ENCODE measurements around the gene HYAL2. TPM values are rescaled to one million over a fixed set of nuclear protein-coding genes. Genes with fewer than 3 reads are reported as not detected.

HYAL2 gene
- total and polyA plus RNA-seq, 10 of the 15 experiments (the other 5 are each of a cell fraction or from before 2014, with no cell fraction given): 0.06 to 21.8 (median 12.7) TPM

DNA sequence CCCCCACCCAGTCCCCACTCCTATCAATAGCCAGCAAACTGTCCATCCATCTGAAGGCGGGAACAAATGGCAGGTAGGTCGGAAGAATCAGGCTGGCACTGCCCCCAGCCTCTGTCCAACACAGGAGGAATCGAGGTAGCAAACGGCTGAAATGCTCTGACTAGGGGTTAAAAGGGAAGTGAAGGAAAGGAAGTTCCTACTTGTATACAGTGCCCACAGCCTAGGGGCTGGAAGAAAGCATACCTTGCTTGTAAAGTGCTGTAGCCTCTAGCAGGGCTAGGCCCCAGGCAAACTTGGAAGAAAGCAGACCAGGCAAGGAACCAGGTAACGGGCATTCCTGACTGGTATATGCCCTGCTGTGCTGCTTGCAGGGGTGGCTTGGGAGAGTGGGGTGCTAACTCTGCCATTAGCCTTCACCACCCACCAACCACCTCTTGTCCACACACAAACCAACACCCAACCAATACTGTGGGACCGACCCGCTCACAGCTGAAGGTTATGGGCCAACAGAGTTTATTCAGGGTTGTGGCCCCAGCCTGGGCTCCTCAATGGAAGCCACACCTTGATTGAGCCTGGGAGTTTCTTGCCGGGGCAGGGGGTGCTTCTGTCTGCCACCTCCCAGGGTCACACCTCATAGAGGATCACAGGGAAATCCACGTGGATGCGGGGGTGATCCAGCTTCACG lies 3.1 kb upstream of the HYAL2 start:
- Histone ChIP-seq H3K36me3 (ENCODE audit: control insufficient read depth in 2 of 2, insufficient read depth in 2 of 2, low read length in 1 of 2) (peaks cover 10 to 12% of the 10 kb centered on the region in 2 experiments), H4K20me1 (ENCODE audit: control insufficient read depth, insufficient read depth) (no peaks in the 10 kb centered on the region), H3K27ac (ENCODE audit: control insufficient read depth, insufficient read depth) (no peak overlapping the region), H3K79me2 (ENCODE audit: control insufficient read depth, insufficient read depth, low read length) (peaks cover 16% of the 10 kb centered on the region), H3K4me1 (ENCODE audit: control insufficient read depth, insufficient read depth, low read length) (peaks cover 9% of the 10 kb centered on the region), H3K9me3 (replicated peaks; ENCODE audit: control insufficient read depth, insufficient read depth, low read length) (no peaks in the 10 kb centered on the region), H2AFZ (ENCODE audit: control insufficient read depth, low read depth, low read length) (no peak overlapping the region), H3K27me3 (replicated peaks in 1 of 2; ENCODE audit: control insufficient read depth in 2 of 2, insufficient read depth in 2 of 2, low read length in 1 of 2) (no peaks in the 10 kb centered on the region), H3K4me2 (ENCODE audit: control insufficient read depth, insufficient read depth) (no peak overlapping the region), H3K9ac (ENCODE audit: control insufficient read depth, insufficient read depth, low read length) (no peak overlapping the region), H3K4me3 (no peak overlapping the region)
- FAIRE-seq (no peak), DNase-seq (ENCODE audit: low read depth, low spot score) (no peak), ATAC-seq (no peak)
- POLR2A ChIA-PET: no interaction called here
- SMC1A ChIA-PET (ENCODE audit: uncharacterized antibody, unreplicated experiment): no interaction called here
- in situ Hi-C loops (cut with MboI) (no loop called here), intact Hi-C loops (cut with micrococcal nuclease; ENCODE audit: unreplicated experiment) (no loop called here)
- BruUV-seq (replicated peaks): no TSS peak
- RAD21 ChIA-PET (ENCODE audit: unreplicated experiment): interaction anchor here (2.3 to 3.4 kb wide), 2 partner anchors 11 to 33 kb away, joined by 6 to 21 read pairs; partner anchors contain the start of gene IFRD2
- whole genome bisulfite sequencing (ENCODE audit: insufficient coverage, insufficient replicate concordance, low lambda C conversion rate, missing lambda C conversion rate): 75% methylated on average over 11 of the region's 11 CpGs
- CTCF ChIA-PET: interaction anchor here (0.7 to 5.1 kb wide), 6 partner anchors 11 to 123 kb away, joined by 3 to 72 read pairs (median 9); partner anchors contain the start of genes HYAL1, HYAL3, NAA80 and RASSF1
- TF ChIP-seq ZNF274 (IDR thresholded peaks at IDR 0.05; ENCODE audit: insufficient read depth, insufficient read length): no peak
- TF ChIP-seq, protein P1, sequence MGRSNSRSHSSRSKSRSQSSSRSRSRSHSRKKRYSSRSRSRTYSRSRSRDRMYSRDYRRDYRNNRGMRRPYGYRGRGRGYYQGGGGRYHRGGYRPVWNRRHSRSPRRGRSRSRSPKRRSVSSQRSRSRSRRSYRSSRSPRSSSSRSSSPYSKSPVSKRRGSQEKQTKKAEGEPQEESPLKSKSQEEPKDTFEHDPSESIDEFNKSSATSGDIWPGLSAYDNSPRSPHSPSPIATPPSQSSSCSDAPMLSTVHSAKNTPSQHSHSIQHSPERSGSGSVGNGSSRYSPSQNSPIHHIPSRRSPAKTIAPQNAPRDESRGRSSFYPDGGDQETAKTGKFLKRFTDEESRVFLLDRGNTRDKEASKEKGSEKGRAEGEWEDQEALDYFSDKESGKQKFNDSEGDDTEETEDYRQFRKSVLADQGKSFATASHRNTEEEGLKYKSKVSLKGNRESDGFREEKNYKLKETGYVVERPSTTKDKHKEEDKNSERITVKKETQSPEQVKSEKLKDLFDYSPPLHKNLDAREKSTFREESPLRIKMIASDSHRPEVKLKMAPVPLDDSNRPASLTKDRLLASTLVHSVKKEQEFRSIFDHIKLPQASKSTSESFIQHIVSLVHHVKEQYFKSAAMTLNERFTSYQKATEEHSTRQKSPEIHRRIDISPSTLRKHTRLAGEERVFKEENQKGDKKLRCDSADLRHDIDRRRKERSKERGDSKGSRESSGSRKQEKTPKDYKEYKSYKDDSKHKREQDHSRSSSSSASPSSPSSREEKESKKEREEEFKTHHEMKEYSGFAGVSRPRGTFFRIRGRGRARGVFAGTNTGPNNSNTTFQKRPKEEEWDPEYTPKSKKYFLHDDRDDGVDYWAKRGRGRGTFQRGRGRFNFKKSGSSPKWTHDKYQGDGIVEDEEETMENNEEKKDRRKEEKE (IDR thresholded peaks at IDR 0.05): no peak

DNA sequence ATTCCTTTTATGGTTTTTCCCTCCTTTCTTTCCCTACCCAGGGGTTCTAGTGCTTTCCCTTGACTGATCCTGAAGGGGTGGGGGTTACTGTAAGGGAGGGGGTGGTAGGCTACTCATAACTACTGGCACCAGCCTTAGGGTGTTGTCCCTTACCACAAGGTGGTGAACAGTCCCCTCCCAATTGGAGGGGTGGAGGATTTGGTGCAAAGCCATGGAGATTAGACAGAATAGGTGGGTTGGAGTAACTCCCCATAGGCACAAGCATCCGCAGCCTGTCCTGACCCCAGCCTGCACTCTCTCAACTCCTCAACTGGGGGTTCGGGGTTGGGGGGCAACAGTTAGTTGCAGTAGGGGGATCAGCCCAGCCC lies 2.6 kb upstream of the HYAL2 start:
- in situ Hi-C loops (cut with MboI) (no loop called here), intact Hi-C loops (cut with micrococcal nuclease; ENCODE audit: unreplicated experiment) (no loop called here)
- Histone ChIP-seq H4K20me1 (ENCODE audit: control insufficient read depth, insufficient read depth) (no peaks in the 10 kb centered on the region), H3K9me3 (replicated peaks; ENCODE audit: control insufficient read depth, insufficient read depth, low read length) (no peaks in the 10 kb centered on the region), H3K4me2 (ENCODE audit: control insufficient read depth, insufficient read depth) (no peak overlapping the region), H3K4me1 (ENCODE audit: control insufficient read depth, insufficient read depth, low read length) (peaks cover 15% of the 10 kb centered on the region), H3K9ac (ENCODE audit: control insufficient read depth, insufficient read depth, low read length) (no peak overlapping the region), H3K79me2 (ENCODE audit: control insufficient read depth, insufficient read depth, low read length) (peaks cover 19% of the 10 kb centered on the region), H2AFZ (ENCODE audit: control insufficient read depth, low read depth, low read length) (no peak overlapping the region), H3K4me3 (no peak overlapping the region), H3K27me3 (replicated peaks in 1 of 2; ENCODE audit: control insufficient read depth in 2 of 2, insufficient read depth in 2 of 2, low read length in 1 of 2) (no peaks in the 10 kb centered on the region), H3K27ac (ENCODE audit: control insufficient read depth, insufficient read depth) (no peak overlapping the region), H3K36me3 (ENCODE audit: control insufficient read depth in 2 of 2, insufficient read depth in 2 of 2, low read length in 1 of 2) (peaks cover 7% of the 10 kb centered on the region in 2 experiments)
- RAD21 ChIA-PET (ENCODE audit: unreplicated experiment): interaction anchor here (1.5 to 2.3 kb wide), 3 partner anchors 12 to 47 kb away, joined by 3 to 6 read pairs (median 5); partner anchors contain the start of genes IFRD2 and LSMEM2
- SMC1A ChIA-PET (ENCODE audit: uncharacterized antibody, unreplicated experiment): no interaction called here
- BruUV-seq (replicated peaks): no TSS peak
- CTCF ChIA-PET: interaction anchor here (0.5 to 5.1 kb wide), 10 partner anchors 9 to 131 kb away, joined by 3 to 72 read pairs (median 7); partner anchors contain the start of genes HYAL1, HYAL3, IFRD2 and LSMEM2
- POLR2A ChIA-PET: interaction anchor here (1.0 kb wide), 1 partner anchor 12 kb away, joined by 3 read pairs; no protein-coding TSS in a partner anchor
- FAIRE-seq (no peak), DNase-seq (ENCODE audit: low read depth, low spot score) (no peak), ATAC-seq (no peak)
- 49% methylated on average over 2 of the region's 2 CpGs for WGBS (ENCODE audit: insufficient coverage, insufficient replicate concordance, low lambda C conversion rate, missing lambda C conversion rate)
- TF ChIP-seq SIX5 (IDR thresholded peaks at IDR 0.05; ENCODE audit: low read depth, low read length, severe bottlenecking) (no peak), RELA (IDR thresholded peaks at IDR 0.05; ENCODE audit: borderline replicate concordance, partially characterized antibody) (no peak), SUPT20H (IDR thresholded peaks at IDR 0.05; ENCODE audit: borderline replicate concordance, control insufficient read depth, low read depth, low read length) (no peak), ETV6 (conservative IDR thresholded peaks at IDR 0.05 in 1 of 2, IDR thresholded peaks at IDR 0.05 in 1 of 2; ENCODE audit: borderline replicate concordance in 1 of 2, low read depth in 1 of 2) (no peak), RB1 (IDR thresholded peaks at IDR 0.05; ENCODE audit: borderline replicate concordance) (no peak), LARP7 (IDR thresholded peaks at IDR 0.05) (no peak), SIN3A (IDR thresholded peaks at IDR 0.05; ENCODE audit: low read depth, low read length) (no peak), EED (IDR thresholded peaks at IDR 0.05; ENCODE audit: low read depth) (no peak)
- TF ChIP-seq, protein P2, sequence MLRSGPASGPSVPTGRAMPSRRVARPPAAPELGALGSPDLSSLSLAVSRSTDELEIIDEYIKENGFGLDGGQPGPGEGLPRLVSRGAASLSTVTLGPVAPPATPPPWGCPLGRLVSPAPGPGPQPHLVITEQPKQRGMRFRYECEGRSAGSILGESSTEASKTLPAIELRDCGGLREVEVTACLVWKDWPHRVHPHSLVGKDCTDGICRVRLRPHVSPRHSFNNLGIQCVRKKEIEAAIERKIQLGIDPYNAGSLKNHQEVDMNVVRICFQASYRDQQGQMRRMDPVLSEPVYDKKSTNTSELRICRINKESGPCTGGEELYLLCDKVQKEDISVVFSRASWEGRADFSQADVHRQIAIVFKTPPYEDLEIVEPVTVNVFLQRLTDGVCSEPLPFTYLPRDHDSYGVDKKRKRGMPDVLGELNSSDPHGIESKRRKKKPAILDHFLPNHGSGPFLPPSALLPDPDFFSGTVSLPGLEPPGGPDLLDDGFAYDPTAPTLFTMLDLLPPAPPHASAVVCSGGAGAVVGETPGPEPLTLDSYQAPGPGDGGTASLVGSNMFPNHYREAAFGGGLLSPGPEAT (IDR thresholded peaks at IDR 0.05; ENCODE audit: low read depth): no peak
